Measurements from ENCODE around the gene OR2T1.

OR2T1 gene

GRCh38 chr1:248376916-248377315 is 25.9 kb upstream of the OR2T1 start:
- DNase-seq (ENCODE audit: low read depth), result no peak
- no peak overlapping the region for H3K4me3 ChIP-seq (ENCODE audit: low read depth, low read length)
- no peak for TF ChIP-seq CTCF (IDR thresholded peaks at IDR 0.05; ENCODE audit: control insufficient read depth, extremely low read depth, insufficient read depth)

DNA sequence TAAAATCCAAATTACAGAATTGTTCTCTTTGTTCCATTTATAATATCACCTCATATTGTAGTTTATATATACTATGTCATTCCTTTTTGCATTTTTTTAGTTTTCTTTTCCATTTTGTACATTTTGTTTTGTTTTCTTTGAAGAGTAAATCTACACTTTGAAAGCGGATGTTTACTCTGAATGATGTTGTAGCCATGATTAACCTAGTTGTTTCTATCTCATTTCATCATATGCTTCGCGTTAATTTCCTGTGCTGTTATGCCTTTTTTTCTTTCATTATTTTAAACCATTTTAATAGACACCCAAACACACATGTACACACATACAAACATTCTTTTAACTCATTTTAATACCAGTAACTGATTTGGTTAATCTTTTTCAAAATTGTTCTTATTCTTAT is 22.0 kb upstream of the OR2T1 start:
- no peak for DNase-seq (ENCODE audit: low read depth)
- TF ChIP-seq CTCF (IDR thresholded peaks at IDR 0.05; ENCODE audit: control insufficient read depth, extremely low read depth, insufficient read depth), result no peak
- no peak overlapping the region for H3K4me3 ChIP-seq (ENCODE audit: low read depth, low read length)

DNA sequence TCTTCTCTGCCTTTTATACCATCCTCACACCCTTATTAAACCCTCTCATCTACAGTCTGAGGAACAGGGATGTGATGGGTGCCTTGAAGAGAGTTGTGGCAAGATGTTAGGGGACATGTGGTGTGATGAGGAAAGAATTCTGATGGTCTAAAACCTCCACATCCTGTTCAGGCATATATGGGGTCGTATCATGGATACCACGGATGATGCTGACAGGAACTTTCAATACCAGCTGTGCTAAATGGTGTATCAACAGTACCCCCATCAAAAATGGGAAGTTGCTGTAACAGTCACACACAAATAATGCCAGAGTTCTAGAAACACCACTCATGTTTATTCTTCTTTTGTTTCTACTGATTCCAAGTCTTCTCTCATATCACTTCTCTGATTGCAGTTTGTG is 14.4 kb upstream of the OR2T1 start:
- H3K4me3 ChIP-seq (ENCODE audit: low read depth, low read length), result no peak overlapping the region
- DNase-seq (ENCODE audit: low read depth), result no peak
- TF ChIP-seq CTCF (IDR thresholded peaks at IDR 0.05; ENCODE audit: control insufficient read depth, extremely low read depth, insufficient read depth), result no peak

DNA sequence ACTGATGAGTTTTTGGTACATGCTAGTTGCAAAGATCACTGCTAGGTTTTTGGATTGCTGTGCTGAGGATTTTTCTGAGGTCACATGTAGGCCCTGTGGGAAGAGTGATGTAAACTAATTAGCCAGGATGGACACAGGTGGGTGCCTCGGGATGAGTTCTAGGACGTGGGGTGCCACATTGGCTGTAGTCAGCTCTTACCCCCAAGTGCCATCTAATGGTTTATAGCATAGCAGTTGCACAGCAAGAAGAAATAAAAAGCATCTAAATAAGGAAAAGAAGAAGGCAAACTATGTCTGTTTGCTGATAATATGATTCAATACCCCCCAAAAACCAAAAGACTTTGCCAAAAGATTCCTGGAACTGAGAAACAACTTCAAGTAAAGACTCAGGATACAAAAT is 9.8 kb upstream of the OR2T1 start:
- H3K4me3 ChIP-seq (ENCODE audit: low read depth, low read length), result no peak overlapping the region
- no peak for DNase-seq (ENCODE audit: low read depth)
- TF ChIP-seq CTCF (IDR thresholded peaks at IDR 0.05; ENCODE audit: control insufficient read depth, extremely low read depth, insufficient read depth), result no peak

DNA sequence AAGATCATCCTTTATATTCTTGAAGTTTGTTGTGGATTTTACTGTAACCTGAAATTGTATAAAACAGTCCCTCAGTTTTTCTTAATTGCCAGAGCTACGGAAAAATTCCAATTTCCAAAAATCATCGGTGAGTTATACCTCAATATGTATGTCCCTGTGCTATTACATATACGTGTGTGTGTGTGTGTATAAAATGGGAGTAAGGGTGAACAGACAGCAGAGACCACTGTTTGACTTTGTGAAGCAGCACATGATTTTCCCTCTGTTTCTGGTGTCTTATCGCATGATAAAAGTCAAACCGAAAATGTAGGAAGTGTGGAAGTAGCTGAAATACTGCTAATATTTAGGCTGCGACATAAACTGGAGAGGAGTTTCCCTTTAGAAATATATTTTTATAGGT is 1.2 kb downstream of the OR2T1 start:
- H3K4me3 ChIP-seq (ENCODE audit: low read depth, low read length), result no peak overlapping the region
- DNase-seq (ENCODE audit: low read depth), result peak; percentile 34
- peak; percentile 10; the same call in 1 of the 2 replicates for TF ChIP-seq CTCF (IDR thresholded peaks at IDR 0.05; ENCODE audit: control insufficient read depth, extremely low read depth, insufficient read depth)

DNA sequence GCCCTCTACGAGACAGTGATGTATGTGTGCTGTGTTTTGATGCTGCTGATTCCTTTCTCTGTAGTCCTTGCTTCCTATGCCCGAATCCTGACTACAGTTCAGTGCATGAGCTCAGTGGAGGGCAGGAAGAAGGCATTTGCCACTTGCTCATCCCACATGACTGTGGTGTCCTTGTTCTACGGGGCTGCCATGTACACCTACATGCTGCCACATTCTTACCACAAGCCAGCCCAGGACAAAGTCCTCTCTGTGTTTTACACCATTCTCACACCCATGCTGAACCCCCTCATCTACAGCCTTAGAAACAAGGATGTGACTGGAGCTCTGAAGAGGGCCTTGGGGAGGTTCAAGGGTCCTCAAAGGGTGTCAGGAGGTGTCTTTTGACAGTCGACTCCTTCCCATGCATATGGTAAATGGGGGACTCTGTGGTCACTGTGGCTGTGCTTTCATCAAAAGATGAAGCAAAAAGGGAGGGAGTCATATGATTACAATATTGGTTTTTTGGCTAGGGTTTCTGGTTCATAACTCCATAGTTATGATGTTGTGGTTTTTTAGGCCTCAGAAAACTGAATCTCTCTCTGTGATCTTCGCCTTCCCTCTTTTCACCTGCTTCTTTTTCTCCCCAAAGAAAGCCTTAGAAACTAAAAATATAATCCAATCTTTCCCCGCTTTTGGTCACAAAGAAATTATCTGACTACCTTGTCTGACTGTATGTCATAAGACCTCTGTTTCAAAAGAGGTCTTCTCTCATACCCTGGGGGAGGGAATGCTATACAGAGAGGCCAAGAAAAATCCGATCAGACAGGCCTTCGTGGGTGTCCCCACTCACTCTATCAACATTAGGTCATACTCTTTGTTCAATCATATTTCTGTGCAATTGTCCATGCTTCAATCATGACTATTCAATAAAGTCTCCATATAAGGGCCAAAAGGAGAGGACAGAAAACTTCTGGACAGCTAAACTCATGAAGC is 4.2 kb downstream of the OR2T1 start:
- DNase-seq (ENCODE audit: low read depth), result no peak

More for the DNA sequence above, 4.2 kb downstream of the OR2T1 start:
- TF ChIP-seq CTCF (IDR thresholded peaks at IDR 0.05; ENCODE audit: control insufficient read depth, extremely low read depth, insufficient read depth), result no peak
- no peak overlapping the region for H3K4me3 ChIP-seq (ENCODE audit: low read depth, low read length)

Data from LNCaP clone FGC (cell line).